HEK293 (cell line): ENCODE measurements around the gene STAMBPL1.

ENCODE experiments used
- CTCF ChIA-PET: fragments of 350-600 bp; formaldehyde crosslinking; extraction: SDS; loops from one replicate; lab custom pipeline; 2021; ENCODE audit warnings: antibody characterized with exemption; lab: Yijun Ruan, JAX
- POLR2A ChIA-PET: fragments of 300-600 bp; formaldehyde crosslinking; extraction: SDS; loops from one replicate; lab custom pipeline; 2020; ENCODE audit warnings: antibody characterized with exemption, inconsistent platforms; lab: Yijun Ruan, JAX
- H3K27ac ChIP-seq: fragments of 200-500 bp; sonication (Bioruptor generic); 2 replicates; pipeline ENCODE4 v1.5.1; 2014; ENCODE audit warnings: low read depth, low read length, control low read depth, inconsistent platforms; ENCODE audit errors: extremely low read depth
- H3K36me3 ChIP-seq, 2 experiments: fragments of 200-500 bp in 1 of 2; sonication (Bioruptor generic) in 1 of 2; 1 replicate in 1 of 2; 2 replicates in 1 of 2; pipeline ENCODE4 v1.5.1; 2014 to 2017; ENCODE audit warnings: inconsistent platforms in 2 of 2, low read length in 2 of 2; ENCODE audit not compliant: control insufficient read depth in 2 of 2, insufficient read depth in 1 of 2
- H3K4me1 ChIP-seq: fragments of 200-500 bp; sonication (Bioruptor generic); 2 replicates; pipeline ENCODE4 v1.5.1; 2014; ENCODE audit warnings: mild to moderate bottlenecking, low read length, inconsistent platforms; ENCODE audit not compliant: control insufficient read depth, insufficient read depth
- H3K4me3 ChIP-seq: 2 replicates; pipeline ENCODE4 v1.5.1; 2011; ENCODE audit warnings: low read depth, mild to moderate bottlenecking, control low read depth, low read length, moderate library complexity
- H3K9me3 ChIP-seq: fragments of 200-500 bp; sonication (Bioruptor generic); 2 replicates; pipeline ENCODE4 v1.5.1; 2014; ENCODE audit warnings: low read depth, low read length, inconsistent platforms; ENCODE audit not compliant: control insufficient read depth, insufficient read depth
- GLI2 ChIP-seq: fragments of 450-650 bp; formaldehyde crosslinking; IDR thresholded peaks from 2 replicates; pipeline ENCODE4; 2017; ENCODE audit warnings: missing biosample characterization, missing genetic modification characterization, low read depth, borderline replicate concordance
- GLI4 ChIP-seq: fragments of 450-650 bp; formaldehyde crosslinking; IDR thresholded peaks from 2 replicates; pipeline ENCODE4 v1.5.1; 2016; ENCODE audit warnings: missing biosample characterization, missing genetic modification characterization
- IKZF3 ChIP-seq: fragments of 450-650 bp; IDR thresholded peaks from 2 replicates; pipeline ENCODE4 v1.5.0; 2018; ENCODE audit warnings: missing biosample characterization, mild to moderate bottlenecking, missing genetic modification characterization, moderate library complexity
- MEIS1 ChIP-seq: sonication (generic); formaldehyde crosslinking; IDR thresholded peaks from 2 replicates; pipeline ENCODE4 v1.8.1; 2022; ENCODE audit warnings: missing genetic modification reagents, mild to moderate bottlenecking, borderline replicate concordance
- SALL2 ChIP-seq: fragments of 450-650 bp; formaldehyde crosslinking; IDR thresholded peaks from 2 replicates; pipeline ENCODE4 v1.5.0; 2017; ENCODE audit warnings: missing biosample characterization, mild to moderate bottlenecking, missing genetic modification characterization, borderline replicate concordance
- SETDB1 ChIP-seq: IDR thresholded peaks from one replicate; pipeline ENCODE4 v1.6.1; 2017; ENCODE audit warnings: mild to moderate bottlenecking, low read length, moderate library complexity, mixed read lengths; ENCODE audit not compliant: insufficient read length
- ZBTB20 ChIP-seq: fragments of 450-650 bp; formaldehyde crosslinking; IDR thresholded peaks from 2 replicates; pipeline ENCODE4 v1.5.1; 2016; ENCODE audit warnings: missing biosample characterization, missing genetic modification characterization
- ZNF114 ChIP-seq: fragments of 450-650 bp; formaldehyde crosslinking; IDR thresholded peaks from 2 replicates; pipeline ENCODE4 v1.5.0; 2017; ENCODE audit warnings: missing biosample characterization, missing genetic modification characterization
- ZNF146 ChIP-seq: fragments of 450-650 bp; formaldehyde crosslinking; IDR thresholded peaks from 2 replicates; pipeline ENCODE4 v1.5.1; 2016; ENCODE audit warnings: missing biosample characterization, missing genetic modification characterization
- ZNF175 ChIP-seq: fragments of 450-650 bp; formaldehyde crosslinking; IDR thresholded peaks from 2 replicates; pipeline ENCODE4 v1.5.1; 2016; ENCODE audit warnings: missing biosample characterization, missing genetic modification characterization
- ZNF24 ChIP-seq: fragments of 450-650 bp; formaldehyde crosslinking; IDR thresholded peaks from 2 replicates; pipeline ENCODE4 v1.5.1; 2016; ENCODE audit warnings: missing biosample characterization, missing genetic modification characterization
- ZNF350 ChIP-seq: fragments of 450-650 bp; formaldehyde crosslinking; IDR thresholded peaks from 2 replicates; pipeline ENCODE4 v1.5.0; 2017; ENCODE audit warnings: missing biosample characterization, mild to moderate bottlenecking, missing genetic modification characterization
- ZNF433 ChIP-seq: fragments of 450-650 bp; formaldehyde crosslinking; IDR thresholded peaks from 2 replicates; pipeline ENCODE4 v1.5.1; 2016; ENCODE audit warnings: missing biosample characterization, missing genetic modification characterization, low read depth
- ZNF510 ChIP-seq: fragments of 450-650 bp; formaldehyde crosslinking; IDR thresholded peaks from 2 replicates; pipeline ENCODE4 v1.5.1; 2018; ENCODE audit warnings: mild to moderate bottlenecking, missing genetic modification characterization, missing biosample characterization; ENCODE audit not compliant: insufficient replicate concordance
- ZNF600 ChIP-seq: fragments of 450-650 bp; formaldehyde crosslinking; IDR thresholded peaks from 2 replicates; pipeline ENCODE4 v1.5.1; 2016; ENCODE audit warnings: missing biosample characterization, missing genetic modification characterization
- ZNF792 ChIP-seq: fragments of 450-650 bp; formaldehyde crosslinking; IDR thresholded peaks from 2 replicates; pipeline ENCODE4 v1.5.1; 2016; ENCODE audit warnings: missing biosample characterization, missing genetic modification characterization
- TF ChIP-seq, protein P1 (sequence below): fragments of 450-650 bp; formaldehyde crosslinking; optimal IDR thresholded peaks from 2 replicates; pipeline ENCODE3; 2016; ENCODE audit warnings: missing biosample characterization, mild to moderate bottlenecking, missing genetic modification characterization
- TF ChIP-seq, protein P2 (sequence below): fragments of 450-650 bp; formaldehyde crosslinking; IDR thresholded peaks from 2 replicates; pipeline ENCODE4 v1.5.1; 2016; ENCODE audit warnings: missing biosample characterization, missing genetic modification characterization
- TF ChIP-seq, protein P3 (sequence below): fragments of 450-650 bp; formaldehyde crosslinking; IDR thresholded peaks from 2 replicates; pipeline ENCODE4 v1.5.1; 2016; ENCODE audit warnings: missing biosample characterization, missing genetic modification characterization
- TF ChIP-seq, protein P4 (sequence below): fragments of 450-650 bp; IDR thresholded peaks from 2 replicates; pipeline ENCODE4 v1.5.1; 2018; ENCODE audit warnings: missing biosample characterization, missing genetic modification characterization
- TF ChIP-seq, protein P5 (sequence below): fragments of 450-650 bp; formaldehyde crosslinking; IDR thresholded peaks from 2 replicates; pipeline ENCODE4 v1.5.1; 2016; ENCODE audit warnings: missing biosample characterization, missing genetic modification characterization

STAMBPL1 gene

DNA sequence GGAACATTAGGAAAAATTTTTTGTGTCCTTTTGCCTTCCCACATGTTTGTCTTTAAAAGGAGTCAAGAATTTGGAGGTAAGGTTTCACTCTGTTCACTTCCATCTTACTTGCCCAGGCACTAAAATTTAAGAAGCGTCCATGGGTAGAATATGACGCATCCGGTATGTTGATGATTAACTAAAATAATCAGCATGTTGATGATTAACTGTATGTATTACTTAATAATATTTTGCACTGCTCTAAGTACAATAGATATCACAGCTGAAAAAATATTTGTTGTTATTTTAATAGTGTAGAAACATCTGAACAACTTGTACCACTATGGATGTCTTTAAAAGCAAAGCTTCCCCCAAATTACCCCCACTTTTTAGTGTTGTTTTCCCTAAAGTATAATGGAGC is 39.9 kb upstream of the STAMBPL1 start (continued):
- TF ChIP-seq, protein P1, sequence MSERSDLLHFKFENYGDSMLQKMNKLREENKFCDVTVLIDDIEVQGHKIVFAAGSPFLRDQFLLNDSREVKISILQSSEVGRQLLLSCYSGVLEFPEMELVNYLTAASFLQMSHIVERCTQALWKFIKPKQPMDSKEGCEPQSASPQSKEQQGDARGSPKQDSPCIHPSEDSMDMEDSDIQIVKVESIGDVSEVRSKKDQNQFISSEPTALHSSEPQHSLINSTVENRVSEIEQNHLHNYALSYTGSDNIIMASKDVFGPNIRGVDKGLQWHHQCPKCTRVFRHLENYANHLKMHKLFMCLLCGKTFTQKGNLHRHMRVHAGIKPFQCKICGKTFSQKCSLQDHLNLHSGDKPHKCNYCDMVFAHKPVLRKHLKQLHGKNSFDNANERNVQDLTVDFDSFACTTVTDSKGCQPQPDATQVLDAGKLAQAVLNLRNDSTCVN (tag by site-specific recombination) = no peak
- TF ChIP-seq SALL2 (no peak), ZBTB20 (tag by site-specific recombination) (no peak), ZNF792 (no peak), ZNF350 (tag by site-specific recombination) (no peak), ZNF146 (tag by site-specific recombination) (no peak), ZNF600 (tag by site-specific recombination) (no peak), MEIS1 (no peak), ZNF433 (tag by site-specific recombination) (no peak), ZNF175 (tag by site-specific recombination) (no peak)
- TF ChIP-seq, protein P2, sequence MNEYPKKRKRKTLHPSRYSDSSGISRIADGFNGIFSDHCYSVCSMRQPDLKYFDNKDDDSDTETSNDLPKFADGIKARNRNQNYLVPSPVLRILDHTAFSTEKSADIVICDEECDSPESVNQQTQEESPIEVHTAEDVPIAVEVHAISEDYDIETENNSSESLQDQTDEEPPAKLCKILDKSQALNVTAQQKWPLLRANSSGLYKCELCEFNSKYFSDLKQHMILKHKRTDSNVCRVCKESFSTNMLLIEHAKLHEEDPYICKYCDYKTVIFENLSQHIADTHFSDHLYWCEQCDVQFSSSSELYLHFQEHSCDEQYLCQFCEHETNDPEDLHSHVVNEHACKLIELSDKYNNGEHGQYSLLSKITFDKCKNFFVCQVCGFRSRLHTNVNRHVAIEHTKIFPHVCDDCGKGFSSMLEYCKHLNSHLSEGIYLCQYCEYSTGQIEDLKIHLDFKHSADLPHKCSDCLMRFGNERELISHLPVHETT (tag by site-specific recombination) = no peak

DNA sequence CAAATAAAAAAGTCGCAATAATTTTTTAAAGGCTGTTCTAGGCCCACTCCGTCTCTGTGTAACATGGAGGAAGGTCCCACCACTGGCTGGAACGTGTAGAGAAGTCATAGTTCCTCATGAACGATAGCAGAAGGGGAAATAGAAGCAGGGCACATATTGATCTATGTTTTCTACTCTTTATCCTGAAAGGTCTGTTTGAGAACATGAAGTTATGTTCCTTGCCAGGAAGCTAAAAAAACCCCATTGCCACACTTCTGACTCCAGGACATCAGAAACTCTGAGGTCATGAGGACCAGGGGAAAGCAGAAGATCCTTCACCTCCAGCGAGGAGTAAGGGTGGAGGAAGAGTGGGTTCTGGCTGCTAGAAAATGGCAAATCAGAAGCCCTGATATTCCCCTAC is 39.2 kb upstream of the STAMBPL1 start:
- H3K27ac ChIP-seq = no peak overlapping the region
- CTCF ChIA-PET = interaction anchor here (0.9 to 13.0 kb wide), 4 partner anchors 14 to 146 kb away, joined by 3 to 456 read pairs (median 4); no protein-coding TSS in a partner anchor
- POLR2A ChIA-PET = no interaction called here

DNA sequence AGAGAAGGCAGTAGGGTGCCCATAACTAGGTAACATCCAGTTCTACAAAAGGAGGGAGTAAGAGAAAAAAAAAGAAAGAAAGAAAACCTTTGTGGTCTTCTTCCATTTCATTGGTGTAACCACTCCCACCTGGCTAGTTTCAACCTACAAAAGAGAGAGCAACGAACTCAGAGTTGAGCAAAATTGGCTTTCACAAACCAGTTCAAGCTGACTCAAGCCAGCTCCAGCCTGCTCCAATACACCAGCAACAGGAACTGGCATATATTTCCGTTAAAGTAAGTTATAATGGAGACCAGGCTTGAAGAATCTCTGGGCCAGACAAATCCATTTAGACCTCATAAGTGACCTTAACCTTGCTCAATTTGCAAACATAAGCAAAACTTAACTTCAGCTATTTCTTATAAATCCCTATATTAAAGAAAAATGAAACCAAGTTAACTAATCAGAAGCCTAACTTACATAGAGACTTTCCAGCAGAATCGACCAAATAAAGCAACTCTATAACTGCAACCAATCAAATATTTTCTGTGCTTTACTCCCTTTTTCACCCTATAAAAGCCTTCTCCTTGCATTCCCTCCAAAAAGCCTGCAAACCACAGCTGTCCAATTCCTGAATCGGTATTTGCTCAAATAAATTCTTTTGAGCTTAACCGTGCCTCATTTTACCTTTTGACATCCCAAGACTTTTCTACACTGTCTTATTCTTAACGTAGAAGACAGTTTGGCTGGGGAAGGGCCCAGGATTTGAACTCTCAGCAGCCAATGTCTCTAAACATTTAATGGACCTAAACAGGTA is 38.5 kb upstream of the STAMBPL1 start:
- Histone ChIP-seq H3K36me3 (no peaks in the 10 kb centered on the region), H3K4me3 (no peak overlapping the region), H3K4me1 (no peaks in the 10 kb centered on the region), H3K9me3 (no peaks in the 10 kb centered on the region), H3K27ac (no peak overlapping the region)
- CTCF ChIA-PET = interaction anchor here (0.7 to 13.0 kb wide), 3 partner anchors 82 to 187 kb away, joined by 3 to 456 read pairs (median 4); no protein-coding TSS in a partner anchor
- POLR2A ChIA-PET = no interaction called here
- TF ChIP-seq IKZF3 (no peak), GLI2 (no peak), ZNF24 (tag by site-specific recombination) (no peak), ZNF600 (tag by site-specific recombination) (no peak), ZNF510 (no peak), SETDB1 (no peak)
- TF ChIP-seq, protein P3, sequence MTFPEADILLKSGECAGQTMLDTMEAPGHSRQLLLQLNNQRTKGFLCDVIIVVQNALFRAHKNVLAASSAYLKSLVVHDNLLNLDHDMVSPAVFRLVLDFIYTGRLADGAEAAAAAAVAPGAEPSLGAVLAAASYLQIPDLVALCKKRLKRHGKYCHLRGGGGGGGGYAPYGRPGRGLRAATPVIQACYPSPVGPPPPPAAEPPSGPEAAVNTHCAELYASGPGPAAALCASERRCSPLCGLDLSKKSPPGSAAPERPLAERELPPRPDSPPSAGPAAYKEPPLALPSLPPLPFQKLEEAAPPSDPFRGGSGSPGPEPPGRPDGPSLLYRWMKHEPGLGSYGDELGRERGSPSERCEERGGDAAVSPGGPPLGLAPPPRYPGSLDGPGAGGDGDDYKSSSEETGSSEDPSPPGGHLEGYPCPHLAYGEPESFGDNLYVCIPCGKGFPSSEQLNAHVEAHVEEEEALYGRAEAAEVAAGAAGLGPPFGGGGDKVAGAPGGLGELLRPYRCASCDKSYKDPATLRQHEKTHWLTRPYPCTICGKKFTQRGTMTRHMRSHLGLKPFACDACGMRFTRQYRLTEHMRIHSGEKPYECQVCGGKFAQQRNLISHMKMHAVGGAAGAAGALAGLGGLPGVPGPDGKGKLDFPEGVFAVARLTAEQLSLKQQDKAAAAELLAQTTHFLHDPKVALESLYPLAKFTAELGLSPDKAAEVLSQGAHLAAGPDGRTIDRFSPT (tag by site-specific recombination) = no peak
- TF ChIP-seq, protein P4, sequence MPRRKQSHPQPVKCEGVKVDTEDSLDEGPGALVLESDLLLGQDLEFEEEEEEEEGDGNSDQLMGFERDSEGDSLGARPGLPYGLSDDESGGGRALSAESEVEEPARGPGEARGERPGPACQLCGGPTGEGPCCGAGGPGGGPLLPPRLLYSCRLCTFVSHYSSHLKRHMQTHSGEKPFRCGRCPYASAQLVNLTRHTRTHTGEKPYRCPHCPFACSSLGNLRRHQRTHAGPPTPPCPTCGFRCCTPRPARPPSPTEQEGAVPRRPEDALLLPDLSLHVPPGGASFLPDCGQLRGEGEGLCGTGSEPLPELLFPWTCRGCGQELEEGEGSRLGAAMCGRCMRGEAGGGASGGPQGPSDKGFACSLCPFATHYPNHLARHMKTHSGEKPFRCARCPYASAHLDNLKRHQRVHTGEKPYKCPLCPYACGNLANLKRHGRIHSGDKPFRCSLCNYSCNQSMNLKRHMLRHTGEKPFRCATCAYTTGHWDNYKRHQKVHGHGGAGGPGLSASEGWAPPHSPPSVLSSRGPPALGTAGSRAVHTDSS (tag by site-specific recombination) = no peak
- TF ChIP-seq, protein P5, sequence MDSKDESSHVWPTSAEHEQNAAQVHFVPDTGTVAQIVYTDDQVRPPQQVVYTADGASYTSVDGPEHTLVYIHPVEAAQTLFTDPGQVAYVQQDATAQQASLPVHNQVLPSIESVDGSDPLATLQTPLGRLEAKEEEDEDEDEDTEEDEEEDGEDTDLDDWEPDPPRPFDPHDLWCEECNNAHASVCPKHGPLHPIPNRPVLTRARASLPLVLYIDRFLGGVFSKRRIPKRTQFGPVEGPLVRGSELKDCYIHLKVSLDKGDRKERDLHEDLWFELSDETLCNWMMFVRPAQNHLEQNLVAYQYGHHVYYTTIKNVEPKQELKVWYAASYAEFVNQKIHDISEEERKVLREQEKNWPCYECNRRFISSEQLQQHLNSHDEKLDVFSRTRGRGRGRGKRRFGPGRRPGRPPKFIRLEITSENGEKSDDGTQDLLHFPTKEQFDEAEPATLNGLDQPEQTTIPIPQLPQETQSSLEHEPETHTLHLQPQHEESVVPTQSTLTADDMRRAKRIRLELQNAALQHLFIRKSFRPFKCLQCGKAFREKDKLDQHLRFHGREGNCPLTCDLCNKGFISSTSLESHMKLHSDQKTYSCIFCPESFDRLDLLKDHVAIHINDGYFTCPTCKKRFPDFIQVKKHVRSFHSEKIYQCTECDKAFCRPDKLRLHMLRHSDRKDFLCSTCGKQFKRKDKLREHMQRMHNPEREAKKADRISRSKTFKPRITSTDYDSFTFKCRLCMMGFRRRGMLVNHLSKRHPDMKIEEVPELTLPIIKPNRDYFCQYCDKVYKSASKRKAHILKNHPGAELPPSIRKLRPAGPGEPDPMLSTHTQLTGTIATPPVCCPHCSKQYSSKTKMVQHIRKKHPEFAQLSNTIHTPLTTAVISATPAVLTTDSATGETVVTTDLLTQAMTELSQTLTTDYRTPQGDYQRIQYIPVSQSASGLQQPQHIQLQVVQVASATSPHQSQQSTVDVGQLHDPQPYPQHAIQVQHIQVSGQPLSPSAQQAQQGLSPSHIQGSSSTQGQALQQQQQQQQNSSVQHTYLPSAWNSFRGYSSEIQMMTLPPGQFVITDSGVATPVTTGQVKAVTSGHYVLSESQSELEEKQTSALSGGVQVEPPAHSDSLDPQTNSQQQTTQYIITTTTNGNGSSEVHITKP (tag by site-specific recombination) = no peak

More for the DNA sequence above, 39.2 kb upstream of the STAMBPL1 start:
- Histone ChIP-seq H3K9me3 (no peaks in the 10 kb centered on the region), H3K4me1 (no peaks in the 10 kb centered on the region), H3K36me3 (no peaks in the 10 kb centered on the region), H3K4me3 (no peak overlapping the region)
- no peak for TF ChIP-seq GLI4 (tag by site-specific recombination)
- no peak for TF ChIP-seq ZNF350 (tag by site-specific recombination)
- TF ChIP-seq ZNF114 (tag by site-specific recombination) = no peak
